ENCODE measurements around the gene LYPD5. TPM values are rescaled to one million over a fixed set of nuclear protein-coding genes. Genes with fewer than 3 reads are reported as not detected.

LYPD5 gene
- total and polyA plus RNA-seq, 8 donors = 0.43 to 3.9 (median 1.6) TPM; not detected in 4

DNA sequence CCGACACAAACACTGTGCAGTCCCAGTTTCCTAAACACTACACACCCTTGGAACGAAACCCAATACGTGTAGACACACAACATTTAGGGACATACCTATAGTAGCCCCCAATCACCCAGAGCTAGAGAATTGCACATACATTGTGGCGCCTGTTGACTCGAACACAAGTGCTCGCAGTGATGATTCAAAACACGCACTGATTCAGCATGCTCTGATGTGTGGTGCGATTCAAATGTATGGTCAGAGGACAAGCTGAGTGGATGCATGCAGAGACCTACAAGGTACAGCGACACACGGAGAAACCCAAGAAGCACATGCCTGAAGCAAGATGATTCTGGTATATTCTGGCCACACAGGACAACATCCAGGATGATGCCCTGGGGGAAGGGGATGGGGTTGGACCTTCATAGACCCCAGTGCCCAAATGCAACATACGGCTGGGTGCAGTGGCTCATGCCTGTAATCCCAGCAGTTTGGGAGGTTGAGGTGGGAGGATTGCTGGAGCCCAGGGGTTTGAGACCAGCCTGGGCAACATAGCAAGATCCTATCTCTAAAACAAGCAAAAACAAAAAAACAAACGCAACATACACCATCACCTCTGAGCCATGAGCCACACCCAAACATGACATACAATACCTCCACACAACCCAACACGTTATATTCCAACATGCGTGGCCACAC is 20.5 kb downstream of the LYPD5 start:
- Histone ChIP-seq H3K4me3 (no peak overlapping the region), H3K9me3 (no peaks in the 10 kb centered on the region), H3K4me1 (peaks cover 34 to 84% (median 39%) of the 10 kb centered on the region in 4 donors), H3K27me3 (peaks cover 0 to 54% (median 0%) of the 10 kb centered on the region in 3 donors), H3K27ac (peak overlapping the region in 3 of 5 donors; percentile 74 to 90 (median 80)), H3K36me3 (no peaks in the 10 kb centered on the region)
- DNase-seq = no peak
- intact Hi-C loops (cut with DNase I; ENCODE audit: low total_unique reads) = loop anchor here (5.0 kb wide), 1 partner anchor 34 kb away; no protein-coding TSS in a partner anchor
- 77 to 88% (median 83%) methylated on average over 14 of the region's 14 CpGs for WGBS, 5 donors
- TF ChIP-seq EP300 (IDR thresholded peaks at IDR 0.05) (no peak), POLR2AphosphoS5 (IDR thresholded peaks at IDR 0.05) (no peak), POLR2A (IDR thresholded peaks at IDR 0.05) (no peak)
- TF ChIP-seq, protein P1, sequence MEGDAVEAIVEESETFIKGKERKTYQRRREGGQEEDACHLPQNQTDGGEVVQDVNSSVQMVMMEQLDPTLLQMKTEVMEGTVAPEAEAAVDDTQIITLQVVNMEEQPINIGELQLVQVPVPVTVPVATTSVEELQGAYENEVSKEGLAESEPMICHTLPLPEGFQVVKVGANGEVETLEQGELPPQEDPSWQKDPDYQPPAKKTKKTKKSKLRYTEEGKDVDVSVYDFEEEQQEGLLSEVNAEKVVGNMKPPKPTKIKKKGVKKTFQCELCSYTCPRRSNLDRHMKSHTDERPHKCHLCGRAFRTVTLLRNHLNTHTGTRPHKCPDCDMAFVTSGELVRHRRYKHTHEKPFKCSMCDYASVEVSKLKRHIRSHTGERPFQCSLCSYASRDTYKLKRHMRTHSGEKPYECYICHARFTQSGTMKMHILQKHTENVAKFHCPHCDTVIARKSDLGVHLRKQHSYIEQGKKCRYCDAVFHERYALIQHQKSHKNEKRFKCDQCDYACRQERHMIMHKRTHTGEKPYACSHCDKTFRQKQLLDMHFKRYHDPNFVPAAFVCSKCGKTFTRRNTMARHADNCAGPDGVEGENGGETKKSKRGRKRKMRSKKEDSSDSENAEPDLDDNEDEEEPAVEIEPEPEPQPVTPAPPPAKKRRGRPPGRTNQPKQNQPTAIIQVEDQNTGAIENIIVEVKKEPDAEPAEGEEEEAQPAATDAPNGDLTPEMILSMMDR (IDR thresholded peaks at IDR 0.05) = no peak

DNA sequence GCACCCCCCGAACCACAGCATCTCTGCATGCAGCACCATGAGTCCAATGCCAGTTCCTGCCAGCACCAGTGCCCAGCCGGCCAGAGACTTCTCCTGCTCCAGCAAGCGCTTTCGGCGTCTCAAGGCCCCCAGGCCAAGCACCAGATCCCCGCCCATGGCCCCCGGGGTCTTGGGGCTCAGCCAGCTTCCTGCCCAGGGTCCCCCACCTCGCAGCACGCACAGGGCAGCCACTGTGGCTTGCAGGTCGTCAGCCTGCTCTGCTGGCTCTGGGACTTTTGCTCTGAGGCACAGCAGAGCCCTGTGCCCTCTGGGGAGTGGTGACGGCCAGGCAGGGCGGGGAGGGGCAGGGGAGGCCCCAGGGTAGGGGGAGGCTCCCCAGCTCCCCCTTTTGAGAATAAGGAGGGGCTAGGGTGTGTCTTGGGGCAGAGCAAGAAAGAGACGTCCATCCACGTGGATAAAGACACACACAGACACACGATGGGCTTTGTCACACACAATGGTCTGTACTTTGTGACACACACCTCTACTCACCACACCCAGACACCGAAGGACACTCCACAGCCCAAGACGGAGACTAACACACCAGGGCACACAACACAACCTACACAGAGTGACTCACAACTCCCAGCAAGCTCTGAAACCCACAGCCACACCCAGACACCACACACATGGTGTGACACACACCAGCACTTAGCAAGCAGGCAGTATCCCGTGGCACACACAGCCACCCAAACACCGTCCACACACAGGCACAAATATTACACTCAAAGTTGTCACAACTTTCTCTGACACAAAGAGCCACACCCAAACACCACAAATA is 21.3 kb downstream of the LYPD5 start, which contains the start of gene KCNN4:
KCNN4 (minus strand) TSS at position 268 of the 820 bp plus-strand sequence; CDS start at position 156, 112 bp downstream.
- H3K4me1 ChIP-seq = peaks cover 34 to 92% (median 43%) of the 10 kb centered on the region in 4 donors
- peaks cover 0 to 54% (median 0%) of the 10 kb centered on the region in 3 donors for H3K27me3 ChIP-seq
- WGBS, 5 donors = 11 to 14% (median 13%) methylated on average over 16 to 19 of the region's 19 CpGs
- no peak for TF ChIP-seq EP300 (IDR thresholded peaks at IDR 0.05)
- peak in 2 of 3 donors; percentile 56 to 81 for TF ChIP-seq POLR2AphosphoS5 (IDR thresholded peaks at IDR 0.05)
- peak in 1 of 4 donors; percentile 15 for TF ChIP-seq POLR2A (IDR thresholded peaks at IDR 0.05)
- TF ChIP-seq, protein P1 (IDR thresholded peaks at IDR 0.05) = no peak
- H3K27ac ChIP-seq = peak within 1 kb of the TSS; percentile 74 to 90 (median 82)
- DNase-seq = peak; percentile 57 to 82
- no peaks in the 10 kb centered on the region for H3K9me3 ChIP-seq
- peak within 1 kb of the TSS; percentile 19 to 38 (median 31) for H3K4me3 ChIP-seq
- no peaks in the 10 kb centered on the region for H3K36me3 ChIP-seq
- intact Hi-C loops (cut with DNase I; ENCODE audit: low total_unique reads) = loop anchor here (5.0 kb wide), 1 partner anchor 34 kb away; no protein-coding TSS in a partner anchor

DNA sequence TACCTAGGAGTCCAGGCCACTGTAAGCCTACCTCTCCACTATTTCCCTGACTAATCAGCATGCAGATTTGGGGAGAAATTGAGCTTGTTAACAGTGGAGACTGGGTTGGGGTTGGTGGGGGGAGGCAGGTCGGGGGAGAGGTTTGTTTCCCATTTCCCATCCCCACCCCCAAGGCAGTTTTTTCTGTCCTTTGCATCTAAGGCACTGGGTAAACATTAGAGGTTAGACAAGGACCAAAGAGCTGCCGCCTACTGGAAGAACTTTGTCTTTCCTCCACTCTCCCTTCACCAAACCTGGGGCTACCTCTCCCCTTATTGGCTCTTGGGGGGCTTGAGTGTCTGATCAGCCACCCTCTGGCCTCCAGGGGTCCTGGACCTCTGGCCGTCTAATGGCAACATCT is 22.4 kb downstream of the LYPD5 start:
- peak in 1 of 2 donors; percentile 58 for DNase-seq
- H3K27ac ChIP-seq = peak overlapping the region; percentile 74 to 90 (median 82)

More for the DNA sequence above, 22.4 kb downstream of the LYPD5 start:
- Histone ChIP-seq H3K9me3 (no peaks in the 10 kb centered on the region), H3K4me3 (peak overlapping the region; percentile 19 to 38 (median 31)), H3K27me3 (peaks cover 0 to 59% (median 0%) of the 10 kb centered on the region in 3 donors), H3K4me1 (peaks cover 35 to 96% (median 48%) of the 10 kb centered on the region in 4 donors), H3K36me3 (no peaks in the 10 kb centered on the region)
- 15 to 35% (median 16%) methylated on average over 3 of the region's 3 CpGs for WGBS, 5 donors
- TF ChIP-seq POLR2AphosphoS5 (IDR thresholded peaks at IDR 0.05) (no peak), POLR2A (IDR thresholded peaks at IDR 0.05) (no peak)
- TF ChIP-seq, protein P1 (IDR thresholded peaks at IDR 0.05) = peak in 1 of 7 experiments; percentile 18
- intact Hi-C loops (cut with DNase I; ENCODE audit: low total_unique reads) = loop anchor here (5.0 kb wide), 1 partner anchor 33 kb away; no protein-coding TSS in a partner anchor
